Adrenal gland (tissue), 5 donors: ENCODE measurements around the gene IL18R1.

Experiments used
- POLR2A ChIP-seq, 2 donors: fragments of 450-650 bp; IDR thresholded peaks; one replicate each; pipeline ENCODE4 v1.6.1; 2017; ENCODE audit warnings: antibody characterized with exemption in 2 of 2, mild to moderate bottlenecking in 2 of 2, moderate library complexity in 1 of 2
- TF ChIP-seq, protein P1 (sequence below), 6 experiments: fragments of 450-650 bp in 4 of 6; fragments of 200-600 bp in 2 of 6; sonication (generic) in 1 of 6; IDR thresholded peaks; 1 replicate in 5 of 6; 2 replicates in 1 of 6; pipeline versions ENCODE4 v1.5.1 to v1.8.0; 2016 to 2021; ENCODE audit warnings: antibody characterized with exemption in 6 of 6, mild to moderate bottlenecking in 2 of 6, moderate library complexity in 1 of 6
- donor health status: DM: no; HTN: no; CAD: no.

DNA sequence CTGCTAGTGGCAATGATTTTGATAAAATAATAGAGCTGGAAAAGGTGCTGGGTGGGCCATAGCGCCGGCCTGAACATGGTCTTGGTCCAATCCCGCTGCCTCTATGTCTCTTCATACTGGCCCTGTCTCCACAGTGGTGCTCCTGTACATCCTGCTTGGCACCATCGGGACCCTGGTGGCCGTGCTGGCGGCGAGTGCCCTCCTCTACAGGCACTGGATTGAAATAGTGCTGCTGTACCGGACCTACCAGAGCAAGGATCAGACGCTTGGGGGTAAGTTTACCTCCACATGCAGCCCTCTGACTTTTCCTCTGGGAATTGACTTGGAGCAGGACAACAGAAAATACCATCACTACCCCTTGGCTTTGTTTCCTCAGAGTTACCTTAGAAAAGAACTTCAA, 91.3 kb downstream of the IL18R1 start:
- TF ChIP-seq, protein P1, sequence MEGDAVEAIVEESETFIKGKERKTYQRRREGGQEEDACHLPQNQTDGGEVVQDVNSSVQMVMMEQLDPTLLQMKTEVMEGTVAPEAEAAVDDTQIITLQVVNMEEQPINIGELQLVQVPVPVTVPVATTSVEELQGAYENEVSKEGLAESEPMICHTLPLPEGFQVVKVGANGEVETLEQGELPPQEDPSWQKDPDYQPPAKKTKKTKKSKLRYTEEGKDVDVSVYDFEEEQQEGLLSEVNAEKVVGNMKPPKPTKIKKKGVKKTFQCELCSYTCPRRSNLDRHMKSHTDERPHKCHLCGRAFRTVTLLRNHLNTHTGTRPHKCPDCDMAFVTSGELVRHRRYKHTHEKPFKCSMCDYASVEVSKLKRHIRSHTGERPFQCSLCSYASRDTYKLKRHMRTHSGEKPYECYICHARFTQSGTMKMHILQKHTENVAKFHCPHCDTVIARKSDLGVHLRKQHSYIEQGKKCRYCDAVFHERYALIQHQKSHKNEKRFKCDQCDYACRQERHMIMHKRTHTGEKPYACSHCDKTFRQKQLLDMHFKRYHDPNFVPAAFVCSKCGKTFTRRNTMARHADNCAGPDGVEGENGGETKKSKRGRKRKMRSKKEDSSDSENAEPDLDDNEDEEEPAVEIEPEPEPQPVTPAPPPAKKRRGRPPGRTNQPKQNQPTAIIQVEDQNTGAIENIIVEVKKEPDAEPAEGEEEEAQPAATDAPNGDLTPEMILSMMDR (IDR thresholded peaks at IDR 0.05): no peak
- TF ChIP-seq POLR2A (IDR thresholded peaks at IDR 0.05): no peak
